HG03066 (cell line): ENCODE measurements around the gene PPP2R1B.

Experiments used
- ATAC-seq: cut with Tn5 transposase; IDR thresholded peaks from one replicate; pipeline ENCODE4 v1.9.1; 2021; ENCODE audit warnings: low read depth; ENCODE audit not compliant: unreplicated experiment

The PPP2R1B gene

DNA sequence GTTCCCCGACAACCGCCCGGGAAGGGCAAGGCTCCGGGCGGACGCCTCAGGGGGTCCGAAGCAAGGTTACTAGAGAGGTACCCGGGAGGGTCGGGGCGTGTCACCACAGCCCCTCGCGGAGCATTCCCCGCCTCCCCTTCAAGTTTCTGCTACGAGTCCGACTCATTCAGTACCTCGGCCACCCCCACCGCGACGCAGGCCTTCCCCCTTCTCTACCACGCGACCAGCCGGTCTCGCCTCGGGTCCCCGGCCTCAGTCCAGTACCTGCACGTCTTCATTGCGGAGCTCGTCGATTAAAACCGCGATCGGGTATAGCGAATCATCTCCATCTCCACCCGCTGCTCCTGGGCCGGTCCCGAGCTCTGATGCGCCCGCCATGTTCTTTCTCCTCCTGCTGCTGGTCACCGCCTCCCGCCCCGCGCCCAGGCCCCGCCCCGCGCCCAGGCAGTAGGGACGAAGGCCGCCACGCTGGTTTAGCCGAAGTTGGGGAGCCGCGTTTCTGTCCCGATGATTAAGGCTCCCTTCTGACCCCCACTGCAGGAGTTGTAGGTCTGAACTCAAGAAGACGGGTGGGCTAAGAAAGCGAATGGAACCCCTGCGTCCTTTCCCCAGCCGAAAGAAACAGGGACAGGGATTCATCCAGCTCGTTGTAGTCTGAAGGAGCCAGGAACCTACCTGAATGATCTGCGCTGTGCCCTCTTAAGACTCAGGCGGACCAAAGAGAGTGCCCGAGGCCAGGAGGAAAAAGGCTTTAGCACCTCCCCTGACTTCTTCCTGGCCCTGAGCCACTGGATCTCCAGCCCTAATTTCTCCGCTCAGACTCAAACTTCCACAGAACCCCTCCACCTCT lies at the start of gene PPP2R1B:
Gene PPP2R1B (minus strand): TSS at position 406 of the 850 bp plus-strand sequence. CDS start 28 bp downstream, at position 378.
- ATAC-seq = peak; percentile 90

DNA sequence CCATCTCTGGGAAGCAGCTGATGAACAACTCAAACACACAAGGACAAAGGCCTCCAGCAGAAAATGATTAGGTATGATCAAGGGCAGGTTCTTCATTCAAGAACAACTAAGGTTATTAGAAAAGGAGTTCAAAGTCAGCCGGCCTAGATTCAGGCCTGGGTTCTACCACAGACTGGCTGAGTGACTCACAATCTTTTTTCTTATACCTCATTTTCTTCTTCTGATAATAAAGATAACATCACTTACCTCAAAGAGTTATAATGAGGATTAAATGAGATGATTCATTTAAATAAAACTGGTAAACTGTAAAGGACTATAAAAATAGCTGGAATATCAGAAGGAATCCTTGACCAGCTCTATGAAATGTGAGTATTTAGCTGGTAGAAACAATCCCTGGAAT lies 49.3 kb upstream of the PPP2R1B start:
- no peak for ATAC-seq

DNA sequence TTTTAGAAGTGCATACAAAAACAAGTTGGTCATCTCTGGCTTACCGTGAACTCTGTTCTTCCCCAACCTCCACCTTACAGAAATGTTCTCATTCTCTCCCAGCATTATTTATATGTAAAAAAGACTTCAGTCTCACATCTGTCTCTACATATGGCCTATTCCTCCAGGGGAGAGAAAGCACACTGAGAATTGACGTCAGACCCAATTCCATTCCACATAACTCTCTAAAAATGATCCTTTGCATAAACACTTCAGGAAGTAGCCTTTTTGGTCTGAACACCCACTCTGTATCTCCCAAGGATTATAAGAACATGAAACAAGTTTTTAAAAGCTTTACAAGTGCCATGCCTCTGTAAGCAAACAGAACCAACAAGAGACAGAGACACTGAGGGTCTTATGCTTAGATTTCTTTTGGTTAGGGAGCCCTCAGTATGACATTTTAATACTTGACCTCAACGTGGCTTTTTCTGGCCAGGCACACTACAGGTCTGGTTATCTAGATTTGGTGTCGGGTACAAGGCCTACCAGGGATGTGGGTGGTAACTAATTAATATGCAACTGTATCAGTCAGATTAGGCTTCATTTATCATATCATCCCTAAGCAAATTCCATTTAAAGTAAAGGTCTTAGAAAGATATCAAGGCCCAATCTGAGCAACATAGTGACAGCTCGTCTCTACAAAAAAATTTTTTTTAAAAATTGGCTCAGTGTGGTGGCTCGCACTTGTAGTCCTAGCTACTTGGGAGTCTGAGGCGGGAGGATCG lies 48.5 kb upstream of the PPP2R1B start:
- no peak for ATAC-seq

DNA sequence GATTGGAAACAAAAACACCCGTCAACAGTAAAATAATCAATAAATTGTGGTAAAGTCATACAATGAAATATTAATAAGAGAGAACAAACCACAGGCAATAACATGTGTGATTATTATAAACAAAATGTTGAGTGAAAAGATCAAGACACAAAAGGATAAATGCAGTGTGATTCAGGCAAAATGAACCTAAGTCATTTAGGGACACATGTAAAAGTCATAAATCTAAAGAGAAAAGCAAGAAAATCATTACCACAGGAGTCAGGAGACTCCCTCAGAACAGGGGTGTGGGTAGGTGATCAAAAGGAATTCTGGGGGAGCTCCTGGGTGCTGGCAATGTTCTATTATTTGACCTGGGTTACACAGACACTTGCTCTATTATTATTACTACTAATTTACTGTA lies 47.9 kb upstream of the PPP2R1B start:
- ATAC-seq = no peak

DNA sequence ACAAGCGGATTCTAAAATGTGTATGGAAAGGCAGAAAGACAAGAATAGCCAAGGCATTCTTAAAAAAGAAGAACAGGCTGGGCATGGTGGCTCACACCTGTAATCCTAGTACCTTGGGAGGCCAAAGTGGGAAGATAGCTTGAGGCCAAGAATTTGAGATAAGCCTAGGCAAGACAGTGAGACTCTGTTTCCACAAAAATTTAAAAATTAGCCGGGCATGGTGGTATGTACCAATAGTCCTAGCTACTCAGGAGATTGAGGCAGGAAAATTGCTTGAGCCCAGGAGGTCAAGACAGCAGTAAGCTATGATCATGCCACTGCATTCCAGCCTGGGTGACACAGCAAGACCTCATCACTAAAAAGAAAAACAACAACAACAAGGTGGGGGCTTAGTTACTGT lies 46.0 kb upstream of the PPP2R1B start:
- ATAC-seq = no peak

DNA sequence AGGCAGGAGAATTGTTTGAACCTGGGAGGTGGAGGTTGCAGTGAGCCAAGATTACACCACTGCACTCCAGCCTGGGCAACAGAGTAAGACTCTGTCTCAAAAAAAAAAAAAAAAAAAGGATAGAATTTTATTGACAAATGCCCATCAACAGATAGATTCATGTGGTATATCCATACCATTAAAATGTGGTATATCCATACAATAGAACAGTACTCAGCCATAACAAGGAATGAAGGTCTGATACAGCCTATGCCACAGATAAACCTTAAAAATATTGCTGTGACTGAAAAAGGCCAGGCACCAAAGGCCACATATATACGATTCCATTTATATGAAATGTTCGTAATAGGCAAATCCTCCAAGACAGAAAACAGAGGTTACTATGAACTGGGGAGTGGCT lies 45.3 kb upstream of the PPP2R1B start:
- no peak for ATAC-seq

DNA sequence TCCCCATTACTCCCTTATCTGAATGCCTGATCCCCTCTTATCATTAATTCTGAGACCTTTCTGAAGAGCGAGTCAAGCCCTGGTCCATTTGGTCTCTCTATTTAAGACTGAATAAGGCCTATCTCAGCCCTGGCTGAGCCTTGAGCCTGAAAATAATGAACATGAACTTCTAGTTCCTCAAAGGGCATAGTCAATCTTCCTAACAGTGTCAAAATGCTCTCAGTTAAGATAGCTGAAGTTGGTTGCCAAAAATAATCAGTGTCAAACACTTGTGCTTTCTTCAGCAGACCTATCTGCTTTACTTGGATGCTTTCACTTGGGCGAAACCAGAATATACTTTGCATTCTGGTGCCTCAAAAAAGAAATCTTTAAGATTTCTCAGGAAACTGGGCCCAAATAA lies 42.6 kb upstream of the PPP2R1B start:
- no peak for ATAC-seq

DNA sequence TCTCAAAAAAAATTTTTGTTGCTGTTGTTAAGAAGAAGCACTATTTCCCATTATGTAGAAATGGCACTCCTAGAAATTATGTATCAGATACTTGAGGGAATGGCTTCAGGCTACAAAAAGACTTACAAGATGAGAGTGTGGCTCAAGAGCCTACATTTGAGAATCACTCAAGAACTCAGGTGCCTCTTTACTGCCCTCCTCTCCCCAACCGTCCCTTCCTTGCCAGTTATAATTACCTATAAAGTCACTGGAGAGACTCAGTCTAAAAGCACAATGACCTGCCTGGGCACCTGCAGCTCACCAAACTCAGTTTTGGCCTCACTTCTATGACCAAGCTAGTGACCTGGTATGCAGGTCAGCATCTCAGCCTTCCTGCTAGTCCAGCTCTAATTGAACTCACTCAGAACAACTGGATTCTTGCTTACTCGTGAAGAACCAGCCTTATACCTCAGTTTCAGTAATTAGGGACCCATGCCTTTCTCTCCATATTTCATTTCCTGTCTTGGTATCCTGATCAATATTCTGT lies 41.9 kb upstream of the PPP2R1B start:
- ATAC-seq = no peak

DNA sequence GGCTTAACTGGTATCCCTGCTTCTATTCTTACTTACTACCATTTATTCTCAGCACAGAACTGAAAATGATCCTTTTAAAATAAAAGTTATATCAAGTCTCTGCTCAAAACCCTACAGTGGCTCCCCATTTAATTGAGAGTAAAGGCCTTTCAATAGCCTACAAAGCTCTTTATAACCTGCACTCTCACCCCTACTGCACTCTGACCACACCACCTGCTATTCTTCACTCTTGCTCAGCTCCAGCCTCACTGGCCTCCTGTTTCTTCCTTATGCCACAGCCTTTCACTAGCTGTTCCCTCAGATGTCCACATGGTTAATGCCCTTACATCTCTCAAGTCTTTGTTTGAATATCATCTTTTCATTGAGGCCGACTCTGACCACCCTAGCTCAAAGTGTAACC lies 40.9 kb upstream of the PPP2R1B start:
- ATAC-seq = no peak

DNA sequence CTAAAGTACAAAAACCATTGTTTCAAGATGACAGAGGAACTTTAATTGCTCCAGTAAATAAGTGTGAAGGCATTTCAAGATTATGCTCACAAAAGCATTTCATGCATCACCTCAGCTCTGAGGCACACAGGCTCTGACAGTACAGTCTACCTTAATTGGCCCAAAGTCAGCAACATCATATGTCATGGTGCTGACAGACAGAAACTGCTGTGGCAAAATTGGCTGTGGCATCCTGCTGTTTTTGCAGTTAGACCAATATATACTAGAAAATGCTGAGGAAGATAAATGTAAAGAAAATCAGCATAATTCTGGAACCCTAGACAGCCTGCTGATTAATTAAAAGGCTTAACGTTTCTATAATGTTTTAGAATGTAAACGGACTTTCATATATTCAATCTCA lies 34.9 kb upstream of the PPP2R1B start:
- ATAC-seq = no peak

DNA sequence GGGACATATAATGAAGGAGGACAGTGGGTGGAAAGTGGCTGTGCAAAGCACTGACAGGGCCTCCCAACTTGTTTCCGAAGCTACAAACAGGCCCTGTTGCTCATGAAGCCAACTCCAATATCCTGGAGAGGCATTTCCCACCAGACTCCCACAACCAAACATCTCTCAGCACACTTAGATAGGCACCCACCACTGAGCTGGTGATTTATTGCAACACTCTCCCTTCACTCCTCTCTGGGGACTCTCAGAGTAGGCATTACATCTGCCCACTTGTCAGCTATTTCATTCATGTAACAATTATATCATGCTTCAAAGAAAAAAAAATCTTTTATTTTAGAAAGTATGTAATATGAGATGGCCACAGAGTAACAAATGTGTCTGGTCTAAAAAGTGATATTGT lies 32.1 kb upstream of the PPP2R1B start:
- no peak for ATAC-seq

DNA sequence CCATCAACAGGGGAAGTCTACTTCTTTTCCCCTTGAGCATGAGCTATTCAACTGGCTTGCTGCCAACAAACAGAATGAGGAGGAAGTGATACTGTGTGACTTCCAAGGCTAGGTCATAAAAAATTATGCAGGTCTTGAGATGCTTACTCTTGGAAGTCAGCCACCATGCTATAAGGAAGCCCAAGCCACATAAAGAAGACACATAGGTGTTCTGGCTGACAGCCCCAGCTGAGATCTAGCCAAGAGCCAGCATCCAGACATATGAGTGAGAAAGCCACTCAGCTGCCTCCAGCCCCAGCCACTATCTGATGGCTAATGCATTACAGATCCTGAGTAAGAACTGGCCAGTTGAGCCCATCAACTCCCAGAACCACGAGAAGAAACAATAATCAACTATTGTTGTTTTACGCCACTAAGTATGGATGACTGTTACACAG lies 31.0 kb upstream of the PPP2R1B start:
- ATAC-seq = peak; percentile 56

DNA sequence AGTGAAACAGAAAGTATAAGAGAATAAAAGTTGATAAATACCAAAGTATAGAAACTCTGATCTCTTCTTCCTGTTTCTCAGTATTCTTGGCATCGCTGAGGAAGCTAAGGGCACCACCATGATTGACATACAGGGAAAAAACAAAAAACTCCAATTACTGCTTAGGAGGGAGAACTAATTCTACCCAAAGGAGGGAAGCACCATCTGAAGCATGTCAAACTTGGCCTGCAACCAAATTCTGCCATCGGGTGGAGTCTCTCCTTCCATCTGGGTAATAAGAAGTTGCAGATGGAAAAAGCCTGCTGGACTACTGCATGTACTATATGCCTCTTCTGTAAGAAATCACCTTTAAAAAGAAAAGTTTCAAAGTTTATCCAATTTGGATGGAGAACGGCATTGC lies 30.5 kb upstream of the PPP2R1B start:
- no peak for ATAC-seq

DNA sequence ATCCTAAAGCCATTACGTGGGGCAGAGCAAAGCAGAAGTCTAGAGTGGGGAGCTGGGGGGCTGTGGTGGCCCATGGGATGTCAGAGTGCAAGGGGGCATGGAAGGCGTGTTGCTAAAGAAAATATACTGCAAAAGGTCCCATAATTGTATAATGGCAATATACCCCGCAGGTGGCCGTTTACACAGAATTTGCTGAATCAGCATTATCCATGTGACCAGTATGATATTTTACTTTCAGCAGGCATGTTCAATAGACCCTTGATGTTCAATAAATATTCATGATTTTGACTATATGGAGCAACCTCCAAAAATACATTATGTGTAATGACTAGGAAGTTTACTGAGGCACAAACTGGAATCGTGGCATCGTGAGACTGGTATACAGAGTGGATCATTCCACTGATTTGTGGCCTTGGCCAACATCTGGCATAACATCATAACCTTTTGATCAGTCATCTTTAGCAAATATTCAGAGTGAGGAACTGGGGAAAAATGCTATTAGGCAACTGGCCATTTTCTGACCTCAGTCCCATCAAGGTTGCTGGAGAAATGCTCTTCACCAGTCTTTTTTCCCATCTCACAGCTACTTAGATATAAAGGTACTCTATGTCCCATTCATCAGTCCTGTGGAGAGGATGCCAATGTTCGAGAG lies 29.3 kb upstream of the PPP2R1B start:
- ATAC-seq = no peak

DNA sequence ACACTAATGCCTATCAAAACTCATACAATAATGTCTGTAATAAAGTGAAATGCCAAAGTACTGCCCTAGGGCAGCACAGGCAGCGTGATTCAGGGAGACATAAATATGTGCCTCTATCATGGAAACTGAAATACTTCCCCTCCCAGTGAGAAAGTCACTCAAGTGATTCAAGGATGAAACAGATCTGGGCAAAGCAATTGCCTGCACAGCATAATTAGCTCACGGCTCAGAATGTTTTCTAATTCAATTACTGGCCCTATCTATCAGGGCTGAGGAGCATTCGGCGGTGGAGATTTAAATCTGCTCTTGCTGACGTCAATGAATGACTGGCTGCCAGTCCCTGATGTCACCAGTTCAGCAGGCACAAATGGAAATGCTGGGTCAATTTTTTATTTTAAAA lies 27.7 kb upstream of the PPP2R1B start:
- ATAC-seq = no peak

DNA sequence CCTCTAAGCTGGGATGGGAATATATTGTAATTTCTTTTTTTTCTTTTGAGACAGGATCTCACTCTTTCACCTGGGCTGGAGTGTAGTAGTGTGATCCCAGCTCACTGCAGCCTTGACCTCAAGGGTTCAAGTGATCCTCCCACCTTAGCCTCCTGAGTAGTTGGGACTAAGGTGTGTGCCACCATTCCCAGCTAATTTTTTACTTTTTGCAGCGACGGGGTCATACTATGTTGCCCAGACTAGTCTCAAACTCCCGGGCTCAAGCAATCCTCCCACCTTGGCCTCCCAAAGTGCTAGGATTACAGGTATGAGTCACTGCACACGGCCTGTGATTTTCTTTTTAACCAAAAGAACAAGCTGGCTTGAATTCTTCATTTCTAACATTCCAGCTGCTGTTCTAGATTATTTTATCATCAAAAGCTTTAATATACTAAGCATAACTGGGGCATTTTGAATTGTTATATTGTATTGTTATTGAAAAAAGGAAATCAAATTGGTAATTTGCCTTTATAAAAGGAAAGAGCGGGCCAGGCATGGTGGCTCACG lies 26.8 kb upstream of the PPP2R1B start:
- ATAC-seq = no peak

DNA sequence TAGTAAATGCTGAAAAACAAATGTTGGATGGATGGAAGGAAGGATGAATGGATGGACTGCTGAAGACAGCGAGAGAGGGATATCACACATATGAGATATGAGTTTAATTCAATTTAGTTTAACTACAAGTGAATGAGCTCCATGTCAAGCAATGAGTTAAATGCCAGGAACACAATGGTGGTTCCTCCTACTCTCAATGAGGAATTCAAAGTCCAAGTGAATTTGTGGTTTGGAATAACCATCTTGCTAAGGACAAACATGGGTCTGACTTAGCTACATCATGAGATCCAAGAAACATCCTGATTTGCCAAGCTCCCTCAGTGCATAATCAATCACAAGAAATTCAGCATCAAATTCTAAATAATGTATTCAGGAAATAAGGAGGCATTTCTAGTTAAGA lies 26.1 kb upstream of the PPP2R1B start:
- ATAC-seq = no peak

DNA sequence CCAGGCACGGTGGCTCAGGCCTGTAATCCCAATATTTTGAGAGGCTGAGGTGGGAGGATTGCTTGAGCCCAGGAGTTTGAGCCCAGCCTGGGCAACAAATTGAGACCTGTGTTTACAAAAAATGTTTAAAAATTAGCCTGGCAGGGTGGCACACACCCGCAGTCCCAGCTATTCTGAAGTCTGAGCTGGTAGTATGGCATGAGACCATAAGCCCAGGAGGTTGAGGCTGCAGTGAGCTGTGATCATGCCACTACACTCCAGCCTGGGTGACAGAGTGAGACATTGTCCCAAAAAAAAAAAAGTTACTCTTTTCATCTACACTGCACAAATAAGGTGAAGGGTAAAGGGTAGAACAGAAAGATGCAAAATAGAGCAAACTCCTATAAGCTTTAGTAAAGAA lies 22.3 kb upstream of the PPP2R1B start:
- ATAC-seq = no peak

DNA sequence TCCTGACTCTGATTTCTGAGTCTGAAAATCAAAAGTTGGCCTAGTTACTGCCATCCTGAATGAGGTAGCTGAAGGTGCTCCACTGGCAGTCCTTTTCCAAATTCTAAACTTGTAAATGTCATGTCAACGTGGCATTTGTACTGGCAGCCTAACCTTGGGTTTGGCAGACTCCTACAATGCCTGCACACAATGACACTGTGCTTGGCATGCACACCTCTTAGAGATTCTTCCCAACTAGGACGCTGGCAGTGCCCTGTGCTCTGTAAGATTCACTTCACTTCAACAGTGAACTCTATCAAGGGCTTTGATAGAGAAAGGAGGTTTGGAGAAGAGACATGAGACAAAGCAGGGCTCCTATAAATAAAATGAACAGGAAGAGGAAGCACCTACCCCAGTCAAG lies 21.9 kb upstream of the PPP2R1B start:
- ATAC-seq = no peak

DNA sequence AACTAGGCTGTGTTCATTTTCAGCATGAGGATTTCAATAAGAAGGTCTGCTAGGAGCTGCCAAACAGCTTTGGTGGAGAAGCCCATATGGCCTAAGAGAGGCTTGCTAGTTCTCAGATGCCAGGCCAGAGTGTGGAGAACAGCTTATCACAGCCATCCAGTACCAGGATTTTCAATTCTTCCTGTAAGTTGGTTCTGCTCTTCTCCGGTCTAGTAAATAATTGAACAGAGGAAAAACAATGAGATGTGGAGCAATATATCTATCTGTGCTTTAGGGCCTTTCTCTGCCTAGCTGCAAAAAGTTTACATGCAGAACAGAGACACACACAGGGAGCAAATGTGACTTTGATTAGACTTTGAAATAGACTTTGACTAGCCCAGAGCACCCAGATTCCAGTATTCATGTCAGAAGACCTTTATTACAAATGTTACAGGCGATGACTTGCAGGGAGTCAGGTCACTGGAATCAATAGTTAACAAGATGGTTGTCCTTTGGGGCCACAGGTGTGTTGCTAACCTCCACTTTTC lies 19.8 kb upstream of the PPP2R1B start:
- no peak for ATAC-seq

DNA sequence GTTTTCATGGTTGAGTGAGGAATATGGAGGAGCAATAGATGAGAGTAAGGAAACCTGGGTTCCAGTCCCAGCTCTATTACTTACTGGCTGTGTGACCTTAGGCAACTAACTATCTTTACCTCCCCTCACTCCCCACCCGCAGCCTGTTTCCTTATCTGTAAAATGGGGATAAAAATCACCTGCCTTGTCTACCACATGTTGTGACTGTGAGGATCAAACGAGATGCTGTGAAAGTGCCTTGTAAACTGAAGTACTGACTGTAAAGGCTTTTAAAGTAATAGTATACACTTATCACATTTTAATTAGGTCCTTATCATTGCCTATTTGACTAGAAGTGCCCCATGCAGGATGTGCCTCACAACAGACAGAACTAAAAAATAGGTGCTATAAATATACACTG lies 18.9 kb upstream of the PPP2R1B start:
- no peak for ATAC-seq
